Thyroid gland (tissue), 4 donors: ENCODE measurements around the gene DGKD. TPM values are rescaled to one million over a fixed set of nuclear protein-coding genes. Genes with fewer than 3 reads are reported as not detected.

Source experiments
- DNase-seq, 2 donors: peaks; one replicate each; pipeline ENCODE4 v3.0.0-alpha.2; 2019
- H3K27ac ChIP-seq, 3 donors: fragments of 200-600 bp; sonication (generic); 1 replicate in 2 of 3; 2 replicates in 1 of 3; pipeline ENCODE4 v1.5.1; 2016 to 2019; ENCODE audit warnings: mild to moderate bottlenecking in 1 of 3, moderate library complexity in 1 of 3
- H3K27me3 ChIP-seq: fragments of 200-600 bp; sonication (generic); one replicate; pipeline ENCODE4 v1.5.1; 2019
- H3K36me3 ChIP-seq, 2 donors: fragments of 200-600 bp; sonication (generic); one replicate each; pipeline ENCODE4 v1.5.1; 2016 to 2019
- H3K4me1 ChIP-seq, 2 donors: fragments of 200-600 bp; sonication (generic); one replicate each; pipeline ENCODE4 v1.5.1; 2017 to 2019
- H3K4me3 ChIP-seq, 3 donors: fragments of 200-600 bp; sonication (generic); replicated peaks in 1 of 3; 1 replicate in 2 of 3; 2 replicates in 1 of 3; pipeline ENCODE4 v1.5.1; 2016; ENCODE audit warnings: mild to moderate bottlenecking in 1 of 3
- H3K9me3 ChIP-seq: fragments of 200-600 bp; sonication (generic); one replicate; pipeline ENCODE4 v1.5.1; 2017
- POLR2A ChIP-seq, 2 donors: fragments of 450-650 bp; IDR thresholded peaks; one replicate each; pipeline ENCODE4 v1.6.1; 2017; ENCODE audit warnings: antibody characterized with exemption in 2 of 2, mild to moderate bottlenecking in 2 of 2, moderate library complexity in 1 of 2
- WGBS, 2 donors: methylation state at CpG; one replicate each; pipeline ENCODE4 v1.1.5; 2017; 5-methylcytosine and 5-hydroxymethylcytosine counted together
- intact Hi-C: fragments of 100-400 bp; cut with DNase I; formaldehyde crosslinking; loops from one replicate; pipeline ENCODE4 v1.15.1; 2023
- total RNA-seq, 4 donors: library from RNA; depleted of rRNA; stranded (reverse); fragments of >200 nt; gene quantifications; one replicate each; pipeline ENCODE4 v1.2.3, GENCODE V29; 2016
- TF ChIP-seq, protein P1 (sequence below), 6 experiments: fragments of 200-600 bp in 3 of 6; fragments of 450-650 bp in 3 of 6; sonication (generic) in 3 of 6; IDR thresholded peaks; one replicate each; pipeline ENCODE4 v1.5.1; 2016 to 2019; ENCODE audit warnings: antibody characterized with exemption in 6 of 6, mild to moderate bottlenecking in 2 of 6, inconsistent platforms in 1 of 6, moderate library complexity in 1 of 6

The DGKD gene
- total RNA-seq, 4 donors from 2014 or later = 22.3 to 71.7 (median 27.3) TPM

DNA sequence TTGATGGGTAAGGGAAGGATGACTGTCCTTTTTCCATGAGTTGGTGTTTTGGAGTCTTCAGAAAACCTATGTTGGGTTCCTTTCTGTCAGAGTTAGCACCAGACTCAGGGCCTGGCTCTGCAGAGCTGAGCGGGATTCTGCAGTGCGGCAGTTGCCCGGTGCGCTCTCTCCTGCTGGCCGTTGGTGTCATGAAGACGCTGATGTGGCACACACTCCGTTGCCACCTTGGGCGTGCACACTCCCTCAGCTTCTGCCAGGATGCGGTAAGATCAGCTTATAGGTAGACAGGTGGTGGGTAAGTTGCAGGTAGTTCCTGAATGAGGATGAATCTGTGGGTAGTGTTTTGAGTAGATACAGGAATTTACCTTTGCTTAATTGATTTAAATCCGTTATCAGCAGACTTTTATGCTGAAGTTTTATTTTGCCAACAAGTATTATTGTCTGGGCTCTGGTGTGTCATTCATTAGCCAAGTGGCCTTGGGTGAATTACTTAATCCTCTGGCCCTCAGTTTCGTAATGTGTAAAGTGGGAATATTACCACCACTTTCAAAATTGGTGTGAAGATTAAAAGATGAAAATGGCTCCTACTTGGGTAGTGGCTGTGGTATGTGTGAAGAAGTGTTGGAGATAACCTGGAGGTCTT is 26.8 kb downstream of the DGKD start:
- intact Hi-C loops = no loop called here
- DNase-seq = no peak
- no peak for TF ChIP-seq POLR2A (IDR thresholded peaks at IDR 0.05)
- TF ChIP-seq, protein P1, sequence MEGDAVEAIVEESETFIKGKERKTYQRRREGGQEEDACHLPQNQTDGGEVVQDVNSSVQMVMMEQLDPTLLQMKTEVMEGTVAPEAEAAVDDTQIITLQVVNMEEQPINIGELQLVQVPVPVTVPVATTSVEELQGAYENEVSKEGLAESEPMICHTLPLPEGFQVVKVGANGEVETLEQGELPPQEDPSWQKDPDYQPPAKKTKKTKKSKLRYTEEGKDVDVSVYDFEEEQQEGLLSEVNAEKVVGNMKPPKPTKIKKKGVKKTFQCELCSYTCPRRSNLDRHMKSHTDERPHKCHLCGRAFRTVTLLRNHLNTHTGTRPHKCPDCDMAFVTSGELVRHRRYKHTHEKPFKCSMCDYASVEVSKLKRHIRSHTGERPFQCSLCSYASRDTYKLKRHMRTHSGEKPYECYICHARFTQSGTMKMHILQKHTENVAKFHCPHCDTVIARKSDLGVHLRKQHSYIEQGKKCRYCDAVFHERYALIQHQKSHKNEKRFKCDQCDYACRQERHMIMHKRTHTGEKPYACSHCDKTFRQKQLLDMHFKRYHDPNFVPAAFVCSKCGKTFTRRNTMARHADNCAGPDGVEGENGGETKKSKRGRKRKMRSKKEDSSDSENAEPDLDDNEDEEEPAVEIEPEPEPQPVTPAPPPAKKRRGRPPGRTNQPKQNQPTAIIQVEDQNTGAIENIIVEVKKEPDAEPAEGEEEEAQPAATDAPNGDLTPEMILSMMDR (IDR thresholded peaks at IDR 0.05) = no peak

DNA sequence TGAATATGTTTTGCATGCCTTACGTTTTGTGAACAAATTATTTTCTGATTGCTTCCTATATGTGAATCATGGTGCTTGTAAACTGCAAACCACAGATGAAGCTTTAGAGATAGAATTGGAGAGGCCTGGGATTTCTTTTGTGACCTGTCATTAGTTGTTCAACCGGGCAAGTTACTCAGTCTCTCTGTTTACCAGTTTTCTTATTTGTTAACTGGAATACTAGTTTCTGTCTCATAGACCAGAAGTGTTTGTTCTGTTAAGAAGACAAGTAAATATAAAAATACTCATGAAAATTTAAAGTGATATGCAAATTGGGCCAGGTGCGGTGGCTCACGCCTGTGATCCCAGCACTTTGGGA is 27.3 kb downstream of the DGKD start:
- Histone ChIP-seq H3K9me3 (no peaks in the 10 kb centered on the region), H3K4me1 (peaks cover 14 to 26% of the 10 kb centered on the region in 2 donors), H3K27me3 (no peaks in the 10 kb centered on the region), H3K27ac (no peak overlapping the region), H3K36me3 (no peaks in the 10 kb centered on the region), H3K4me3 (no peak overlapping the region)
- 96% methylated on average over 4 of the region's 4 CpGs for WGBS, 2 donors
- no peak for DNase-seq
- no peak for TF ChIP-seq POLR2A (IDR thresholded peaks at IDR 0.05)
- TF ChIP-seq, protein P1 (IDR thresholded peaks at IDR 0.05) = no peak
- intact Hi-C loops = no loop called here

More for the DNA sequence above, 26.8 kb downstream of the DGKD start:
- H3K27me3 ChIP-seq = no peaks in the 10 kb centered on the region
- H3K27ac ChIP-seq = peak overlapping the region in 1 of 3 donors; percentile 8
- H3K9me3 ChIP-seq = no peaks in the 10 kb centered on the region
- WGBS, 2 donors = 96 to 97% methylated on average over 11 of the region's 11 CpGs
- H3K4me1 ChIP-seq = peaks cover 9 to 21% of the 10 kb centered on the region in 2 donors
- H3K36me3 ChIP-seq = no peaks in the 10 kb centered on the region
- H3K4me3 ChIP-seq = no peak overlapping the region

DNA sequence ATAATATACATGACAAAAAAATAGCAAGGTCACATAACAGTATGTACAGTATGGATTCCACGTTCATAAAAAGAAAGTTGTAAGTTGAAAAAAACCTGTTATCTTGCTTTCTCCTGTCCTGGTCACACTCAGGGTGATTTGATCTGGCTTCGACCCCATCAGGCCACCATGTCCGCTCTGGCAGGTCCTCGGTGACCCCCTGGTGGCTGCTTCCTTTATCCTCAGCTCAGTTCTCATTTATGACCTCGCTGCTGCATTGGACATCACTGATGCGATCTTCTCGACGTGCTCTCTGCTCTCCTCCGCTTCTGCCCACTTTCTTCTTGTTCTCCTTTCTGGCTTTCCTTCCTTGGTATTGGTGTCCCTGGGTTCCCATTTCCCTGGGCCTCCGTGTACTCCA is 29.7 kb downstream of the DGKD start:
- no peak for TF ChIP-seq POLR2A (IDR thresholded peaks at IDR 0.05)
- TF ChIP-seq, protein P1 (IDR thresholded peaks at IDR 0.05) = no peak
- Histone ChIP-seq H3K4me1 (peaks cover 29 to 49% of the 10 kb centered on the region in 2 donors), H3K27me3 (no peaks in the 10 kb centered on the region), H3K36me3 (no peaks in the 10 kb centered on the region), H3K9me3 (no peaks in the 10 kb centered on the region), H3K27ac (no peak overlapping the region), H3K4me3 (no peak overlapping the region)
- WGBS, 2 donors = 91 to 93% methylated on average over 10 of the region's 10 CpGs
- no peak for DNase-seq
- intact Hi-C loops = no loop called here

DNA sequence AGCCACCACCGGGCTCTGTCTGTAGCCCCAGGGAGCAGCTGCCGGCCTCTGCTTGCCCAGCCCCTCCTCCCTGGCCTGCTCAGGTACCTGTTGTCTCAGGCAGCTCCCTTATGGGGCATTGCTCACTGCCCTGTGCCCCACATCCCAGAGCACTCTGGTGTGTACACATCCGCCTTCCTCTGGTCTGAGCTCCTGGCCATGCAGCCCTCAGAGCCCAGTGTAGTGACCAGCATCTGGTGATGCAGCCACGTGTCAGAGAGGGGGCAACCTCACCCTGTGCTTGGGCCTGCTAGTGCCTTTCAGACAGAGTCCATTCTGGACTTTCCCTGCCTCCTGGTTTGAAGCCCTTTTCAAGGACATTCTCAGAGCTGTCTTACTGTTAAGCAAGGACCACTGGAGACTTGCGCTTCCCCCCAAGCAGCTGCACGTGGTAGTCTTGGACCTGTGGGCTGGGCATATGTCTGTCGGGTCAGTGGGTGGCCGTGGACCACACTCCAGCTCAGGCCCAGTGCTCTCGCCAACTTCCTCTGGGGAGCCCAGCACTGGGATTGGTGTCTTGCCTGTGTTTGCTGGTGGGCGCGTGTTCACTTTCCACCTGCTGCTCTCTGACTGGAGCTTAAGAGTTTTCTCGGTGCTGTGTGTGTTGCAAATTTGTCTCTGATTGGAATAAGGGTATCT is 30.7 kb downstream of the DGKD start:
- Histone ChIP-seq H3K4me1 (peaks cover 24 to 43% of the 10 kb centered on the region in 2 donors), H3K9me3 (no peaks in the 10 kb centered on the region), H3K27ac (peak overlapping the region in 1 of 3 donors; percentile 21), H3K27me3 (no peaks in the 10 kb centered on the region), H3K36me3 (no peaks in the 10 kb centered on the region), H3K4me3 (no peak overlapping the region)
- no peak for DNase-seq
- intact Hi-C loops = no loop called here
- 84 to 85% methylated on average over 8 to 12 of the region's 12 CpGs for WGBS, 2 donors
- no peak for TF ChIP-seq POLR2A (IDR thresholded peaks at IDR 0.05)

DNA sequence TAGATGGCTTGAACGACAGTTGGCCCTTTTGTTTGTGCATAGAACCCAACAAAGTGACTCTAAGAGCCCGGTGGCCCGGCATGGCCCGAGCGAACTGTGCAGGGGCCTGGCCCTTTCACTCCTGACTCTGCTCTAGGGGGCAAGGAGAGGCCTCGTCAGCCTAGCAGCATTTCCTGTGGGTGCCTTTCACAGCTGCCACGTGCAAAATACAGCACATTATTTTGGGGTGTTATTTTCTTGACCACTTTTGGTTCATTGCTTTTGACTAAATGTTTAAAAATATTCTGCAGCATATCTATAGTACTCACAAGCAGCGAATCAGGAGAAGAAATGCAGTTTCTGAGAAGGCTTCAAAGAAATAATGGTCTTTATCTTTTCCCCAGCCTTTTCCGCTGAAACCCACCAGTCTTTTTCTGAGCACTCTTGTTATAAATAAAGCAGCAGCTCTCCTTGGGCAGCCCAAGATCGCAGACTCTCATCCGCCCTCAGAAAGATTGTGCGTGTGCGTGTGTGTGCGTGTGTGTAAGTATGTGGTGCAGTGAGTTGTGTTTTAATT is 31.3 kb downstream of the DGKD start:
- TF ChIP-seq, protein P1 (IDR thresholded peaks at IDR 0.05) = no peak
- no peak for TF ChIP-seq POLR2A (IDR thresholded peaks at IDR 0.05)
- no peak for DNase-seq
- intact Hi-C loops = no loop called here
- H3K27me3 ChIP-seq = no peaks in the 10 kb centered on the region
- peak overlapping the region in 2 of 3 donors; percentile 96 to 98 for H3K27ac ChIP-seq
- peaks cover 24 to 39% of the 10 kb centered on the region in 2 donors for H3K4me1 ChIP-seq
- no peaks in the 10 kb centered on the region for H3K36me3 ChIP-seq
- no peaks in the 10 kb centered on the region for H3K9me3 ChIP-seq
- WGBS, 2 donors = 82 to 87% methylated on average over 14 of the region's 14 CpGs
- no peak overlapping the region for H3K4me3 ChIP-seq
